ENCODE results near the gene TBC1D23.

The TBC1D23 gene

DNA sequence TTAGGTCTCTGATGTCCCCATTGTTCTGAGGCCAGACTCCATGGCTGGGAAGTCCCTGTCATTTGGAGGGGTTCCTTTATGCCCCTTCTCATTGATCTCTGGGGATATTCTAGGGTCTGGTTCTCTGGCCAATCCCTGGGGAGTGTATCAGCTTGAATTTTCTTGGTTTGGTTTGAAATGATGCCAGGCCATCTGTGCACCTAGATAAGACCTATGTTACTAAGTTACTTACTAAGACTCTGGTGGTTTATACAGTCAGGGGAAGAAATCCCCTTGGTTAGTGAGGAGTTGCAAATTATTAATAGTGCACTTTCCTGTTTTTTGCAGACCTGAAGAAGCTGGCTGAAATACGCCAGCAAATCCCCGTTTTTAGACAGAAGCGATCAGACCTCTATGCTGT, 94.1 kb downstream of the TBC1D23 start:
- DNase-seq: no peak

DNA sequence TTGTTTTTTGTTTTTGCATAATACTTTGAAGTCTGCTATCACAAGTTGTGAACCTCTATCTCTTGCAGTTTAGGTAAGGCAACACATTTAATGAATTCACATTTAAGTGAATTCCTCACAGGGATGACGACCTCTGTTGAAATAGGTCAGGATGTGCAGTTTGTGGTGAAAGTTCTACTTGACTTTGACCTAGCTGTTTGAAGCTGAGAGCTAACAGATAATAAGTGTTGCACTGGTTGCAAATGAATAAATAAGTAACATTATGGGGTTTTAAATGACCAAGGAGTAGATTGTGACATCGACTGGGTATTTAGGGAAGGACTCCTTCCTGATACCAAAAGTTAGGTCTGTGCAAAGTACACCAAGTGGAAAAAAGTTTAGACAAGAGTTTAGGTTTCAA, 97.6 kb downstream of the TBC1D23 start:
- DNase-seq: no peak

DNA sequence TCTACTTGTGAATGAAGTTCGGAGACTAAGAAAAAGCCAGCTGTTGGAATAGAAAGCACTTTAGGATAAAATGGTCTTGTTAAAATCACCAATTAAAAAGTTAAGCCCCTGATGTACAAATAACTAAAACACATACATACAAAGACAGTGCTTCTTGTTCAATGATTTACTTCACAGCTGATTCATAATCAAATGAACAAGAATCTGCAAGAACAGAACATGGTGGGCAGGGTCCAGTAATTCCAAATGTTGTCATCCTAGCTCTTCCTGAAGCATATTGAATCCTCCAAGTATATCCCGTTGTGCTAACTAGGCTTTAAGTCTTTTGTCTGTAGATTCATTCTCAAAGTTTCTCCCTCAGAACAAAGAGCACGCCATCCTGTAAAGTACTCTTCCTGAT, 98.2 kb downstream of the TBC1D23 start:
- no peak for DNase-seq

GRCh38 chr3:100360757-100361496, 100.1 kb downstream of the TBC1D23 start:
- DNase-seq: no peak

DNA sequence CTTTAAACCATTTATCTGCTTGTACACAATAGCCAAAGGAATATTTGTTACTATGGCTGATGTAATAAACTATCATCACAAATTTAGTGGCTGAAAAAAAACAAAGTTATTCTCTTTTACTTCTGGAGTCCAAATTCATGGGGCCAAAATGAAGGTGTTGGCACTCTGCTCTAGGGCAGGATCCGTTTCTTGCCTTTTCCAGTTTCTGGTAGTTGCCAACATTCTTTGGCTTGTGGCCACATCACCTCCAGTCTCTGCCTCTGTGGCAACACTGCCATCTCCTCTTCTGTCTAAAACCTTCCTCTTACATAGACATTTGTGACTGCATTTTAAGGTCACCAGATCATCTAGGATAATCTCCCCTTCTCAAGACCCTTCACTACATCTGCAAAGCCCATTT, 101.1 kb downstream of the TBC1D23 start:
- DNase-seq: no peak

GRCh38 chr3:100364421-100364820, 103.6 kb downstream of the TBC1D23 start:
- no peak for DNase-seq

GRCh38 chr3:100366424-100366823, 105.6 kb downstream of the TBC1D23 start:
- no peak for DNase-seq

DNA sequence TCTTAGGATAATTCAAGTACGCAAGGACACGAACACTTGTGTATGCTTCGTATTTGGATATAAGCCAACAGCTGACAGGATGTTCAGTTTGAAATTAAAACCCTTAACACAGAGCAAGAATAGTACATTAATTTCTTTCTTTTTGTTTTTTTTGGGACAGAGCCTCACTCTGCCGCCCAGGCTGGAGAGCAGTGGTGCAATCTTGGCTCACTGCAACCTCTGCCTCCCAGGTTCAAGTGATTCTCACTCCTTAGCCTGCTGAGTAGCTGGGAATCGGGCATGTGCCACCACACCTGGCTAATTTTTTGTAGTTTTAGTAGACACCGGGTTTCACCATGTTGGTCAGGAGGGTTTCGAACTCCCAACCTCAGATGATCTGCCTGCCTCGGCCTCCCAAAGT, 107.6 kb downstream of the TBC1D23 start:
- DNase-seq: no peak

- DNase-seq: no peak
These were observed 110.0 kb downstream of the TBC1D23 start for GRCh38 chr3:100370756-100371155.

- DNase-seq: no peak
These were observed 113.7 kb downstream of the TBC1D23 start for GRCh38 chr3:100374521-100374920.

Measured in kidney glomerular epithelial cell (primary cell).